Heart left ventricle (tissue), 16 donors: ENCODE results near the gene SAP130. TPM values are rescaled to one million over a fixed set of nuclear protein-coding genes. Genes with fewer than 3 reads are reported as not detected.
A peak's percentile ranks its signal among the peaks of the same experiment; 100 is the strongest.

ENCODE experiments used
- ATAC-seq, 4 donors: fragments of 200-7000 bp; cut with Tn5 transposase; one replicate each; pipeline ENCODE4 v1.9.1; 2020 to 2022; ENCODE audit warnings: moderate library complexity in 4 of 4, mild to moderate bottlenecking in 3 of 4, moderate number of reproducible peaks in 1 of 4
- DNase-seq, 5 donors: peaks; one replicate each; pipeline ENCODE4 v3.0.0-alpha.2; 2020
- H3K27ac ChIP-seq, 12 donors: fragments of 200-600 bp; sonication (generic) in 4 of 12; one replicate each; pipeline versions ENCODE4 v1.5.0 to v1.8.0; 2016 to 2022; ENCODE audit warnings: mild to moderate bottlenecking in 2 of 12
- H3K27me3 ChIP-seq, 9 donors: fragments of 200-600 bp; sonication (generic) in 2 of 9; one replicate each; pipeline versions ENCODE4 v1.5.1 to v1.8.0; 2016 to 2022; ENCODE audit warnings: mild to moderate bottlenecking in 3 of 9
- H3K36me3 ChIP-seq, 9 donors: fragments of 200-600 bp; sonication (generic) in 2 of 9; one replicate each; pipeline versions ENCODE4 v1.5.0 to v1.8.0; 2018 to 2022; ENCODE audit warnings: mild to moderate bottlenecking in 2 of 9
- H3K4me1 ChIP-seq, 12 donors: fragments of 200-600 bp; sonication (generic) in 4 of 12; one replicate each; pipeline versions ENCODE4 v1.5.0 to v1.8.0; 2016 to 2022; ENCODE audit warnings: mild to moderate bottlenecking in 3 of 12
- H3K4me3 ChIP-seq, 12 donors: fragments of 200-600 bp; sonication (generic) in 4 of 12; one replicate each; pipeline versions ENCODE4 v1.5.0 to v1.8.0; 2017 to 2022; ENCODE audit warnings: mild to moderate bottlenecking in 9 of 12, moderate library complexity in 4 of 12
- H3K9me3 ChIP-seq, 12 donors: fragments of 200-600 bp; sonication (generic) in 4 of 12; one replicate each; pipeline versions ENCODE4 v1.5.0 to v1.8.0; 2016 to 2022; ENCODE audit warnings: mild to moderate bottlenecking in 1 of 12
- POLR2A ChIP-seq, 2 donors: fragments of 450-650 bp; IDR thresholded peaks; one replicate each; pipeline ENCODE4 v1.6.1; 2017; ENCODE audit warnings: antibody characterized with exemption in 2 of 2, mild to moderate bottlenecking in 2 of 2, moderate library complexity in 2 of 2
- WGBS, 4 donors: extraction: QIAGEN DNeasy Blood & Tissue Kit in 2 of 4; methylation state at CpG; one replicate each; pipeline versions ENCODE4 v1.1.5 to v1.1.7; 2013 to 2018; 5-methylcytosine and 5-hydroxymethylcytosine counted together
- intact Hi-C, 10 donors: fragments of 100-400 bp; cut with DNase I; formaldehyde crosslinking; loops; one replicate each; pipeline versions ENCODE4 v1.11.1 to v1.14.2; 2022
- polyA plus RNA-seq, 2 donors: library from polyadenylated mRNA; stranded (reverse); fragments of 200-250 nt; gene quantifications; one replicate each; pipeline ENCODE4 v1.2.3, GENCODE V29; 2013
- total RNA-seq, 9 donors: library from RNA; depleted of rRNA in 2 of 9; stranded (reverse); fragments of >200 nt in 2 of 9; fragmentation: NEBNext Ultra II Directional in 3 of 9; extraction: Animal tissue kit (Norgen Biotek cat#: 25700) in 3 of 9; gene quantifications; one replicate each; pipeline versions ENCODE4 v1.1.0 to v1.2.4, GENCODE V29; 2016 to 2023
- TF ChIP-seq, protein P1 (sequence below), 12 donors: fragments of 200-600 bp; sonication (generic) in 4 of 12; IDR thresholded peaks; one replicate each; pipeline versions ENCODE4 v1.5.0 to v1.8.0; 2018 to 2022; ENCODE audit warnings: antibody characterized with exemption in 12 of 12, mild to moderate bottlenecking in 5 of 12
- donor health status: ischemic (EF 13 %, LVEDD 7.1; RV severe dilation, severe dysfunction).
- donor health status: healthy with polysubstance abuse.
- donor health status: DM: no; HTN: yes; CAD: no.
- donor health status: DM: no; HTN: no; CAD: no.
- donor health status: ischemic (EF 25% LVEDD 6.9; RV normal size, moderate dysfunction).
- donor health status: ischemic (EF 25% LVEDD 5.7; RV mildly dilated, moderate dysfunction).
- donor health status: healthy.
- donor health status: DM: yes; HTN: yes; CAD: no.
- donor health status: ischemic (EF 35%, LVEDD 5.7; RV mildly dilated, moderate dysfunction).
- donor health status: nonischemic (EF 11% LVEDD 7.7; RV severe dilation, severe dysfunction).
- donor health status: DM: yes; HTN: yes; CAD: no.
- donor health status: PGD.
- donor health status: ischemic (EF 29% LVEDD 5.4; RV normal size, mild dysfunction).
- donor health status: nonischemic (EF 23%, LVEDD 6.1; RV moderate dilation, normal function).

The SAP130 gene
- total and polyA plus RNA-seq, 11 donors: 4.6 to 20.3 (median 14.5) TPM

DNA sequence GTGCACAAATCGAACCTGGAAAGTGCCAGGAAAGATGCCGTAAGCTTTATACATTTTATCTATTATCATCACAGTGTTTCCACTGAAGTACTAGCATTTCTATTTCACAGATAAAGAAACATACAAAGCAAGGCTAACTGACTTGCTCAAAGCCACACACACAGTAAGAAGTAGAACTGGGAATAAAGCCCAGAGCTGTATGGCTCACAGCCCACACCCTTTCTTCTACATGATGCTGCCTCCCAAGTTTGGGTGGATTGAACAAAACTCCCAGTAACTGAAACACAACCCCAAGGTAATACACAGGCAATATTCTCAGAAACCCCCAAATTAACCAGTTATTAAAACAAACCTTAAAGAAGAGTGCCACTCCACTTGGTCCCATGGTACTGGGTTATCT is 11.2 kb downstream of the SAP130 start:
- ATAC-seq: peak in 2 of 4 donors; percentile 44 to 78
- H3K4me3 ChIP-seq: no peak overlapping the region
- no peaks in the 10 kb centered on the region for H3K9me3 ChIP-seq
- H3K4me1 ChIP-seq: peaks cover 0 to 5% (median 0%) of the 10 kb centered on the region in 12 donors
- no peak overlapping the region for H3K27ac ChIP-seq
- intact Hi-C loops: no loop called here
- TF ChIP-seq POLR2A (IDR thresholded peaks at IDR 0.05): no peak
- TF ChIP-seq, protein P1, sequence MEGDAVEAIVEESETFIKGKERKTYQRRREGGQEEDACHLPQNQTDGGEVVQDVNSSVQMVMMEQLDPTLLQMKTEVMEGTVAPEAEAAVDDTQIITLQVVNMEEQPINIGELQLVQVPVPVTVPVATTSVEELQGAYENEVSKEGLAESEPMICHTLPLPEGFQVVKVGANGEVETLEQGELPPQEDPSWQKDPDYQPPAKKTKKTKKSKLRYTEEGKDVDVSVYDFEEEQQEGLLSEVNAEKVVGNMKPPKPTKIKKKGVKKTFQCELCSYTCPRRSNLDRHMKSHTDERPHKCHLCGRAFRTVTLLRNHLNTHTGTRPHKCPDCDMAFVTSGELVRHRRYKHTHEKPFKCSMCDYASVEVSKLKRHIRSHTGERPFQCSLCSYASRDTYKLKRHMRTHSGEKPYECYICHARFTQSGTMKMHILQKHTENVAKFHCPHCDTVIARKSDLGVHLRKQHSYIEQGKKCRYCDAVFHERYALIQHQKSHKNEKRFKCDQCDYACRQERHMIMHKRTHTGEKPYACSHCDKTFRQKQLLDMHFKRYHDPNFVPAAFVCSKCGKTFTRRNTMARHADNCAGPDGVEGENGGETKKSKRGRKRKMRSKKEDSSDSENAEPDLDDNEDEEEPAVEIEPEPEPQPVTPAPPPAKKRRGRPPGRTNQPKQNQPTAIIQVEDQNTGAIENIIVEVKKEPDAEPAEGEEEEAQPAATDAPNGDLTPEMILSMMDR (IDR thresholded peaks at IDR 0.05): no peak
- WGBS, 4 donors: 58 to 76% (median 63%) methylated on average over 2 of the region's 2 CpGs
- H3K27me3 ChIP-seq: no peaks in the 10 kb centered on the region
- DNase-seq: no peak
- peaks cover 0 to 93% (median 76%) of the 10 kb centered on the region in 9 donors for H3K36me3 ChIP-seq

DNA sequence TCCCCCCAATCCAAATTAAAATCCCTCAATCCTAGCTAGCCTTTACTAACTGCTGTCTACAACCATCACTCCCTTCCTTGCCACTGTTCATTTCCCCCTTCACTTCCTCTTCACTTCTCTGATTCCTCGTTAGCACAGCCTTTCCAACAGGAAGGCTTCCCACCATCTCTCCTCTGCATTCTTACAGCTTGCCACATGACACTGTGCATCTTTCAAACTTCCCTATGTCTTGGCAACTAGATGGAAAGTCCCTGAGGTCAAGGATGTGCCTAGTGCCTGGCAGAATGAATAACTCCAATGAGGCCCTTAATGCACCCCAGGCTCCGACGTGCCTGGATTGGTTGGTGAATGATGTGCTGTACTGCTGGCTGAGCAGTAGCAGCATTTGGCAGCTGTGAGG is 15.2 kb downstream of the SAP130 start:
- H3K27me3 ChIP-seq: no peaks in the 10 kb centered on the region
- intact Hi-C loops: no loop called here
- no peak overlapping the region for H3K4me3 ChIP-seq
- ATAC-seq (no peak), DNase-seq (no peak)
- H3K4me1 ChIP-seq: peaks cover 0 to 5% (median 0%) of the 10 kb centered on the region in 12 donors
- no peak overlapping the region for H3K27ac ChIP-seq
- no peak for TF ChIP-seq POLR2A (IDR thresholded peaks at IDR 0.05)
- TF ChIP-seq, protein P1 (IDR thresholded peaks at IDR 0.05): no peak
- 81 to 93% (median 87%) methylated on average over 3 of the region's 3 CpGs for WGBS, 4 donors
- H3K9me3 ChIP-seq: no peaks in the 10 kb centered on the region
- H3K36me3 ChIP-seq: peaks cover 0 to 100% (median 99%) of the 10 kb centered on the region in 9 donors

DNA sequence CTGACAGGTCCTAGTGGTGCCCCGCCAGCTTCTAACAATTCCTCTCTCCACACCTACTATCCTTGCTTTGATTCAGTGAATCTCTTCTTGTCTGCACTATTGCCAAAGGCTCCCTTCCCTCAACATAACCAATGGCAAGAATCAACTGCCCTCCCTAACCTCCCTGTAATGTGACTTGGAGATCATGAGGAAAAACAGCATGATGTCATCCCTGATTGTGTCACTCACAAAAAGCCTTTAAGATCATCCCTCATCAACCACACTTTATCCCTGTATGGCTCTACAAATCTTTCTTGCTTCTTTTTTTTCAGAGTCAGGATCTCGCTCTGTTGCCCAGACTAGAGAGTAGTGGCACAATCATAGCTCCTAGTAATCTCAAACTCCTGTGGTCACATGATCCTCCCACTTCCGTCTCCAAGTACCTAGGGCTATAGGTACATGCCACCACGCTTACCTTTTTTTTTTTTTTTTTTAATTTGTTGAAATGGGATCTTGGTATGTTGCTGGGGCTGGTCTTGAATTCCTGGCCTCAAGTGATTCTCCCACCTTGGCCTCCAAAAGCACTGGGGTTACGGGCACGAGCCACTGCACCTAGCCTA is 19.7 kb downstream of the SAP130 start:
- DNase-seq: no peak
- no peak overlapping the region for H3K27ac ChIP-seq
- no peaks in the 10 kb centered on the region for H3K9me3 ChIP-seq
- no peaks in the 10 kb centered on the region for H3K4me1 ChIP-seq
- intact Hi-C loops: no loop called here
- TF ChIP-seq, protein P1 (IDR thresholded peaks at IDR 0.05): no peak
- no peak for TF ChIP-seq POLR2A (IDR thresholded peaks at IDR 0.05)
- H3K27me3 ChIP-seq: no peaks in the 10 kb centered on the region
- WGBS, 4 donors: 93 to 98% (median 94%) methylated on average over 6 of the region's 6 CpGs
- H3K4me3 ChIP-seq: no peak overlapping the region
- H3K36me3 ChIP-seq: peaks cover 0 to 100% (median 92%) of the 10 kb centered on the region in 9 donors
- no peak for ATAC-seq

DNA sequence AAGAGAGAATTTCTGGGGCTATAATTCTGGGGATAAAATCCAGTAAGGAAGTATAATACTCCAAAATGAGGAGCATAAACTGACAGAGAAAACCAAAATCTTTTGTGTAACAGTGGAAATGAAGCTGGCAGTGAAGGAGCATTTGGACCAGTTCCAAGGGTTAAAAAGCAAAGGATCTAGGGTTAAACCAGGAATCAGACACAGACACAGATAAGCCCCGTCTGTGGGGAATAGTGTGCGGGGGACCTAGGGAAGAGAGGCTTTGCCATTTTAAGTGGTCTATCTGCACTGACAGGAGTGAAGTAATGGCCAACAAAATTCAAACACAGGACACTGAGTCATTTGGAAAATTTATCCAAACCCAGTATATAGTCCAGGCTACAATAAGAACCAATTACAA is 23.4 kb downstream of the SAP130 start:
- no peak for DNase-seq
- 53 to 68% (median 55%) methylated on average over 2 of the region's 2 CpGs for WGBS, 4 donors
- peaks cover 0 to 100% (median 92%) of the 10 kb centered on the region in 9 donors for H3K36me3 ChIP-seq

More for the DNA sequence above, 23.4 kb downstream of the SAP130 start:
- intact Hi-C loops: no loop called here
- H3K27ac ChIP-seq: no peak overlapping the region
- no peak overlapping the region for H3K4me3 ChIP-seq
- no peaks in the 10 kb centered on the region for H3K27me3 ChIP-seq
- TF ChIP-seq POLR2A (IDR thresholded peaks at IDR 0.05): no peak
- TF ChIP-seq, protein P1 (IDR thresholded peaks at IDR 0.05): no peak
- no peaks in the 10 kb centered on the region for H3K9me3 ChIP-seq
- no peak for ATAC-seq
- no peaks in the 10 kb centered on the region for H3K4me1 ChIP-seq
